ENCODE measurements around the gene PRICKLE2. TPM values are rescaled to one million over a fixed set of nuclear protein-coding genes. Genes with fewer than 3 reads are reported as not detected.

The PRICKLE2 gene
- total RNA-seq, 4 donors from 2014 or later, result 3.4 to 29.2 (median 12.6) TPM

DNA sequence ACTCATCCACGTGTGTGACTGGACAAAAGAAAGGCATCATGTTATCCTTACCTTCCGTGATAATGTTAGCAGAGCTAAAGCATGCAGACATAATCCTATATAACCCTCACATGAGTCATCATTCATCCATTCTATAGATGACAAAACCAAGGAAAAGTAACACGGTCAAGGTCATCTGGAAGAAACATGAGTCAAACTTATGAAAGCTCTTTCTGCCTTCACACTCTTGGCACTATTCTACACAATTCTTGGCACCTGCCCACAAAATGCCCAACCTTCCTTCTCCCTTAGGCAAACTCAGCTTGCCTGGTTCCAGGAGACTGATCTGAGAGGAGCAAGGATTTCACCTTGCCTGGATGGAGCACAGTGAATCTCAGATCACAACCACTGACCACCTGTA lies 66.9 kb downstream of the PRICKLE2 start:
- Histone ChIP-seq H3K27me3 (no peaks in the 10 kb centered on the region), H3K36me3 (peaks cover 4 to 53% (median 14%) of the 10 kb centered on the region in 3 donors), H3K27ac (peak overlapping the region; percentile 65 to 87 (median 80)), H3K4me3 (no peak overlapping the region), H3K4me1 (peaks cover 35 to 74% (median 45%) of the 10 kb centered on the region in 3 donors), H3K9me3 (no peaks in the 10 kb centered on the region)
- intact Hi-C loops (cut with DNase I), result no loop called here
- TF ChIP-seq POLR2A (IDR thresholded peaks at IDR 0.05) (no peak), CTCF (IDR thresholded peaks at IDR 0.05) (no peak)
- DNase-seq, result no peak
- WGBS, 2 donors, result 25 to 63% methylated on average over 3 of the region's 3 CpGs

- peak overlapping the region; percentile 65 to 87 (median 80) for H3K27ac ChIP-seq
- no peak overlapping the region for H3K4me3 ChIP-seq
- intact Hi-C loops (cut with DNase I), result no loop called here
- DNase-seq, result no peak
- peaks cover 33 to 72% (median 41%) of the 10 kb centered on the region in 3 donors for H3K4me1 ChIP-seq
- H3K36me3 ChIP-seq, result peaks cover 4 to 62% (median 14%) of the 10 kb centered on the region in 3 donors
- 80 to 83% methylated on average over 16 to 17 of the region's 17 CpGs for WGBS, 2 donors
- no peaks in the 10 kb centered on the region for H3K9me3 ChIP-seq
- no peaks in the 10 kb centered on the region for H3K27me3 ChIP-seq
- no peak for TF ChIP-seq POLR2A (IDR thresholded peaks at IDR 0.05)
- no peak for TF ChIP-seq CTCF (IDR thresholded peaks at IDR 0.05)
These were observed 67.9 kb downstream of the PRICKLE2 start for GRCh38 chr3:64157150-64158035.

- DNase-seq, result no peak
- Histone ChIP-seq H3K4me1 (peaks cover 38 to 72% (median 43%) of the 10 kb centered on the region in 3 donors), H3K4me3 (no peak overlapping the region), H3K27me3 (no peaks in the 10 kb centered on the region), H3K27ac (peak overlapping the region in 1 of 4 donors; percentile 16), H3K9me3 (no peaks in the 10 kb centered on the region), H3K36me3 (peaks cover 4 to 70% (median 14%) of the 10 kb centered on the region in 3 donors)
- intact Hi-C loops (cut with DNase I), result no loop called here
- TF ChIP-seq POLR2A (IDR thresholded peaks at IDR 0.05) (no peak), CTCF (IDR thresholded peaks at IDR 0.05) (no peak)
- 67 to 72% methylated on average over 3 of the region's 3 CpGs for WGBS, 2 donors
These were observed 69.9 kb downstream of the PRICKLE2 start for GRCh38 chr3:64155328-64155727.

DNA sequence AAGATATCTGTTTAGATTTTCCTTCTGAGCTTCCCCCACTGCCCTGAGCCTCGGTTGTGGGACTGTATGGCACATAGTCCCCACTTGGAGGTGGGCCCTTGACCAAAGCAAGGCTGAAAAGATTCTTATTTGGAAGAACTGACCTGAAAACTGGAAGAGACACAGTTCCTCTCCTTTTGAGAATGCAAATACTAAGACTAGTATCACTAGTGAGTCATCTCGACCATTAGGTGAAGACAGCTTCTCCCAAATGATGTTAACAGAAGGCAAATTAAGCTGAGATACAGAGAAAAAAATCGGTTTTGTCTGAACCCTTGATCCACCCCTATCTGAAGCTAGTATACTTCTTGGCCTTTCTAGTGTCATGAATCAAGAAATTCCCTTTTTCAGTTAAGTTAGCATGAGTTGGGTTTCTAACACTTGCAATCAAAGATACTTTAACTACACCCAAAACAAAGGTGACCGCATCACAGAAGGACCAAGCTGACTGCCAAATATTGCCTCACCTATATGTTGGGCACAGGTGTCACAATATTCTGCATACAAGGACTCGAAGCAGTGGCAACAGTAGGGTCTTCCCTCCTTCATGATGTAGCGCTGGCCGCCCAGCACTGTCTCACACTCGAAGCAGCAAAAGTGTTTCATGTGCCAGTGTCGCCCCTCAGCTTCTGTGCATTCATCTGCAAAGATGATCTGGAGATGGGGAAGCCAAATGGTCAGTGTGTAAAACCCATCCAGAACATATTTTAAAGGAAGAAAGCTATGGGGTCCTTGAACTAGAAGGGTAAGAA lies 72.4 kb downstream of the PRICKLE2 start:
- intact Hi-C loops (cut with DNase I), result no loop called here
- H3K36me3 ChIP-seq, result peaks cover 4 to 57% (median 8%) of the 10 kb centered on the region in 3 donors
- H3K4me3 ChIP-seq, result no peak overlapping the region
- H3K27ac ChIP-seq, result peak overlapping the region in 2 of 4 donors; percentile 37 to 82
- no peaks in the 10 kb centered on the region for H3K27me3 ChIP-seq
- H3K9me3 ChIP-seq, result no peaks in the 10 kb centered on the region
- DNase-seq, result no peak
- 82 to 87% methylated on average over 5 to 7 of the region's 9 CpGs for WGBS, 2 donors
- H3K4me1 ChIP-seq, result peaks cover 29 to 61% (median 37%) of the 10 kb centered on the region in 3 donors
- TF ChIP-seq CTCF (IDR thresholded peaks at IDR 0.05) (no peak), POLR2A (IDR thresholded peaks at IDR 0.05) (no peak)
